ENCODE measurements around the gene SCD. TPM values are rescaled to one million over a fixed set of nuclear protein-coding genes. Genes with fewer than 3 reads are reported as not detected.

The SCD gene
- total RNA-seq, 6 donors from 2014 or later = 108 to 464 (median 251) TPM

GRCh38 chr10:100353770-100354485 is 6.9 kb downstream of the SCD start:
- 90 to 91% methylated on average over 6 of the region's 6 CpGs for WGBS, 2 donors
- ATAC-seq (ENCODE audit: low FRiP score in 2 of 2) = no peak
- no peaks in the 10 kb centered on the region for H3K27me3 ChIP-seq

GRCh38 chr10:100355086-100355485 is 8.1 kb downstream of the SCD start:
- Histone ChIP-seq H3K4me3 (no peak overlapping the region), H3K27me3 (no peaks in the 10 kb centered on the region), H3K9me3 (no peaks in the 10 kb centered on the region), H3K4me1 (peaks cover 0 to 28% (median 8%) of the 10 kb centered on the region in 4 donors), H3K36me3 (peaks cover 5 to 50% (median 18%) of the 10 kb centered on the region in 4 donors), H3K27ac (no peak overlapping the region)
- no peak for ATAC-seq (ENCODE audit: low FRiP score in 2 of 2)
- 66 to 77% methylated on average over 4 of the region's 4 CpGs for WGBS, 2 donors
- no peak for TF ChIP-seq EP300 (IDR thresholded peaks at IDR 0.05)
- TF ChIP-seq POLR2A (IDR thresholded peaks at IDR 0.05) = no peak
- no peak for TF ChIP-seq CTCF (IDR thresholded peaks at IDR 0.05)
- TF ChIP-seq POLR2AphosphoS5 (IDR thresholded peaks at IDR 0.05) = no peak
- DNase-seq = no peak

More at GRCh38 chr10:100353770-100354485, 6.9 kb downstream of the SCD start:
- TF ChIP-seq POLR2AphosphoS5 (IDR thresholded peaks at IDR 0.05) (no peak), CTCF (IDR thresholded peaks at IDR 0.05) (no peak), POLR2A (IDR thresholded peaks at IDR 0.05) (no peak), EP300 (IDR thresholded peaks at IDR 0.05) (no peak)
- DNase-seq = no peak
- H3K4me3 ChIP-seq = no peak overlapping the region
- H3K9me3 ChIP-seq = no peaks in the 10 kb centered on the region
- peaks cover 5 to 50% (median 21%) of the 10 kb centered on the region in 4 donors for H3K36me3 ChIP-seq
- peaks cover 0 to 24% (median 5%) of the 10 kb centered on the region in 4 donors for H3K4me1 ChIP-seq
- H3K27ac ChIP-seq = no peak overlapping the region

- DNase-seq (no peak), ATAC-seq (ENCODE audit: low FRiP score in 2 of 2) (no peak)
- no peak for TF ChIP-seq POLR2A (IDR thresholded peaks at IDR 0.05)
- TF ChIP-seq POLR2AphosphoS5 (IDR thresholded peaks at IDR 0.05) = no peak
- no peak for TF ChIP-seq CTCF (IDR thresholded peaks at IDR 0.05)
- TF ChIP-seq EP300 (IDR thresholded peaks at IDR 0.05) = no peak
- no peak overlapping the region for H3K27ac ChIP-seq
- H3K9me3 ChIP-seq = no peaks in the 10 kb centered on the region
- peaks cover 5 to 57% (median 23%) of the 10 kb centered on the region in 4 donors for H3K36me3 ChIP-seq
- no peaks in the 10 kb centered on the region for H3K27me3 ChIP-seq
- WGBS, 2 donors = 95 to 96% methylated on average over 14 of the region's 14 CpGs
- H3K4me3 ChIP-seq = no peak overlapping the region
- H3K4me1 ChIP-seq = peaks cover 0 to 20% (median 6%) of the 10 kb centered on the region in 4 donors
Measured at GRCh38 chr10:100356067-100357017, 9.3 kb downstream of the SCD start.

GRCh38 chr10:100357059-100357858 is 10.2 kb downstream of the SCD start:
- Histone ChIP-seq H3K4me1 (peaks cover 0 to 12% (median 6%) of the 10 kb centered on the region in 4 donors), H3K9me3 (no peaks in the 10 kb centered on the region), H3K27me3 (no peaks in the 10 kb centered on the region), H3K36me3 (peaks cover 5 to 50% (median 22%) of the 10 kb centered on the region in 4 donors), H3K27ac (no peak overlapping the region), H3K4me3 (no peak overlapping the region)
- WGBS, 2 donors = 74 to 88% methylated on average over 4 of the region's 4 CpGs
- DNase-seq (no peak), ATAC-seq (ENCODE audit: low FRiP score in 2 of 2) (no peak)
- no peak for TF ChIP-seq CTCF (IDR thresholded peaks at IDR 0.05)
- TF ChIP-seq POLR2A (IDR thresholded peaks at IDR 0.05) = no peak
- TF ChIP-seq EP300 (IDR thresholded peaks at IDR 0.05) = no peak
- no peak for TF ChIP-seq POLR2AphosphoS5 (IDR thresholded peaks at IDR 0.05)

All from upper lobe of left lung (tissue), 6 donors.